Measurements from ENCODE around the gene BPI.

Gene BPI

GRCh38 chr20:38266426-38266825, 37.5 kb upstream of the BPI start:
- no peak overlapping the region for H3K4me3 ChIP-seq (ENCODE audit: low read depth in 1 of 5, low read length in 5 of 5)
- H3K27me3 ChIP-seq (ENCODE audit: control insufficient read depth in 5 of 5, insufficient read depth in 4 of 5, low read length in 5 of 5) = peaks cover 0 to 10% (median 3%) of the 10 kb centered on the region in 5 donors
- no peak overlapping the region for H3K27ac ChIP-seq (ENCODE audit: low read depth, low read length)
- no peak overlapping the region for H3K9ac ChIP-seq (ENCODE audit: low read length in 5 of 5)
- H3K36me3 ChIP-seq (ENCODE audit: control insufficient read depth in 5 of 5, insufficient read depth in 5 of 5, low read length in 5 of 5) = no peaks in the 10 kb centered on the region
- H3K4me1 ChIP-seq (ENCODE audit: control insufficient read depth in 5 of 5, insufficient read depth in 5 of 5, low read length in 5 of 5) = peaks cover 0 to 9% (median 0%) of the 10 kb centered on the region in 5 donors
- no peaks in the 10 kb centered on the region for H3K9me3 ChIP-seq (ENCODE audit: control insufficient read depth in 5 of 5, low read length in 5 of 5)

DNA sequence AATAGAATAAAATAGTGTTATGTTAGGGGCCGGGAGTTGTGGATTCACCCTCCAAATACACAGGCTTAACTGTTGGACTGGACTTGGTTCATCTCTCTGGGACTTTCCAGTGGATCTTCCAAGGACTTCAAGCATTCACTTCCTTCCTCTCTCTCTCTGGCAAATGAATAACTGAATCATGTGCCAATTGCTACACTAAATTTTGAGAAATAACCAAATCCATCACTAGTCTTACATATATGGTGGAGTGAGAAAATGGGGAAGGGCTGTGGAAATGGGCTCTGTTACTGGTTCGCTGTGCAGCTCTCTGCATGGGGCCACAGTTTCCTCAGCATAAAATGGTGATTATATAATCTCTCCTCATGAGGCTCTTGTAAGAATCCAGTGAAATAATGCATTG, 36.7 kb upstream of the BPI start:
- H3K27me3 ChIP-seq (ENCODE audit: control insufficient read depth in 5 of 5, insufficient read depth in 4 of 5, low read length in 5 of 5) = peaks cover 0 to 9% (median 0%) of the 10 kb centered on the region in 5 donors
- H3K27ac ChIP-seq (ENCODE audit: low read depth, low read length) = no peak overlapping the region
- H3K4me1 ChIP-seq (ENCODE audit: control insufficient read depth in 5 of 5, insufficient read depth in 5 of 5, low read length in 5 of 5) = peaks cover 0 to 13% (median 0%) of the 10 kb centered on the region in 5 donors
- H3K9me3 ChIP-seq (ENCODE audit: control insufficient read depth in 5 of 5, low read length in 5 of 5) = no peaks in the 10 kb centered on the region
- no peak overlapping the region for H3K4me3 ChIP-seq (ENCODE audit: low read depth in 1 of 5, low read length in 5 of 5)
- no peak overlapping the region for H3K9ac ChIP-seq (ENCODE audit: low read length in 5 of 5)
- H3K36me3 ChIP-seq (ENCODE audit: control insufficient read depth in 5 of 5, insufficient read depth in 5 of 5, low read length in 5 of 5) = no peaks in the 10 kb centered on the region

DNA sequence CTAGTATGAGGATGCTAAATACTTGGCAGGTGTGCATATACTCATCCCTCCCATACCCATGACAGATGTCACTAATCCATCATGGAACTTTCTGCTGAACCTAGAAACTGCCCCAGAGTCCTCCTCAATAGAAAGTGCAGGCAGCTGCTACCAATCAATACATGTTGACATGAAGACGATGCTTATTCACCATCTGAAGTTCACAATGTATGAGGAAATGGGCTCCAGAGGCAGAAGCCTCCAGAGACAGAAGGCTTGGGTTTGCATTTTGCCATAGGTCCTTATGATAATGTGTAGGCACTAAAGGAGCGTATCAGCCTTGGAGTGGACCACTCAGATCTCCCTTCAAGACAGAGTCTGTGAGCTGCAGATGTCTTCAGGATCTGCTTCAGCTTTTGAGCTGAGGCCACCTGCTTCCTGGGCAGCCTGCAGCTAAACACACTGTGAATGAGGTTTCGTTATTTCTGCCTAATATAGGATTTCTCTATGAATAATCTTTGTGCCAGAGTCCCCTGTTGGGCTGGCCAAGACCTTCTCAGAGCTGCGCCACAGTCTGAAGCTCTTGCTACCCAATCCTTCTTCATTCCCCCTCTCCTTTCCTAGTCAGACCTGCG, 35.9 kb upstream of the BPI start:
- Histone ChIP-seq H3K4me3 (ENCODE audit: low read depth in 1 of 5, low read length in 5 of 5) (no peak overlapping the region), H3K36me3 (ENCODE audit: control insufficient read depth in 5 of 5, insufficient read depth in 5 of 5, low read length in 5 of 5) (no peaks in the 10 kb centered on the region), H3K4me1 (ENCODE audit: control insufficient read depth in 5 of 5, insufficient read depth in 5 of 5, low read length in 5 of 5) (peaks cover 0 to 13% (median 0%) of the 10 kb centered on the region in 5 donors), H3K9ac (ENCODE audit: low read length in 5 of 5) (no peak overlapping the region), H3K27ac (ENCODE audit: low read depth, low read length) (no peak overlapping the region), H3K27me3 (ENCODE audit: control insufficient read depth in 5 of 5, insufficient read depth in 4 of 5, low read length in 5 of 5) (peaks cover 0 to 6% (median 0%) of the 10 kb centered on the region in 5 donors), H3K9me3 (ENCODE audit: control insufficient read depth in 5 of 5, low read length in 5 of 5) (no peaks in the 10 kb centered on the region)

DNA sequence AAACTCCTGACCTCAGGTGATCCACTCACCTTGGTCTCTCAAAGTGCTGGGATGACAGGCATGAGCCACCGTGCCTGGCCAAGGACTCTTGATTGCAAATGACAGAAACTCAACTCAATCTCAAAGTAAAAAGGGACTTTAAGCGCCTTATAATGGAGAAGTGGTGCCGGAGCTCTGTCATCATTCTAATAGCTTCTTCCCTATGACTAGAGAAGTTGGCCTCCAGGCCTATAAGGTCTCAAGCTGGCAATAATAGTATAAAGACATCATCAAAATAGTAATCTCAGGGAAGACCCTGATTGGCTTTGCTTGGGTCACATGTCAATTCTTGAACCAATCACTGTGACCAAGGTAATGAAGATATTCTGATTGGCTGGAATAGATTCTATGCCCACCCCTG, 34.9 kb upstream of the BPI start:
- H3K4me1 ChIP-seq (ENCODE audit: control insufficient read depth in 5 of 5, insufficient read depth in 5 of 5, low read length in 5 of 5) = peaks cover 0 to 13% (median 0%) of the 10 kb centered on the region in 5 donors
- no peak overlapping the region for H3K27ac ChIP-seq (ENCODE audit: low read depth, low read length)

GRCh38 chr20:38269715-38270114, 34.2 kb upstream of the BPI start:
- H3K9ac ChIP-seq (ENCODE audit: low read length in 5 of 5) = no peak overlapping the region
- no peak overlapping the region for H3K27ac ChIP-seq (ENCODE audit: low read depth, low read length)
- no peak overlapping the region for H3K4me3 ChIP-seq (ENCODE audit: low read depth in 1 of 5, low read length in 5 of 5)
- H3K36me3 ChIP-seq (ENCODE audit: control insufficient read depth in 5 of 5, insufficient read depth in 5 of 5, low read length in 5 of 5) = no peaks in the 10 kb centered on the region
- peaks cover 0 to 6% (median 0%) of the 10 kb centered on the region in 5 donors for H3K27me3 ChIP-seq (ENCODE audit: control insufficient read depth in 5 of 5, insufficient read depth in 4 of 5, low read length in 5 of 5)
- H3K9me3 ChIP-seq (ENCODE audit: control insufficient read depth in 5 of 5, low read length in 5 of 5) = no peaks in the 10 kb centered on the region
- peaks cover 0 to 13% (median 0%) of the 10 kb centered on the region in 5 donors for H3K4me1 ChIP-seq (ENCODE audit: control insufficient read depth in 5 of 5, insufficient read depth in 5 of 5, low read length in 5 of 5)

More for the DNA sequence above, 34.9 kb upstream of the BPI start:
- Histone ChIP-seq H3K4me3 (ENCODE audit: low read depth in 1 of 5, low read length in 5 of 5) (no peak overlapping the region), H3K27me3 (ENCODE audit: control insufficient read depth in 5 of 5, insufficient read depth in 4 of 5, low read length in 5 of 5) (peaks cover 0 to 6% (median 0%) of the 10 kb centered on the region in 5 donors), H3K9me3 (ENCODE audit: control insufficient read depth in 5 of 5, low read length in 5 of 5) (no peaks in the 10 kb centered on the region), H3K9ac (ENCODE audit: low read length in 5 of 5) (no peak overlapping the region), H3K36me3 (ENCODE audit: control insufficient read depth in 5 of 5, insufficient read depth in 5 of 5, low read length in 5 of 5) (no peaks in the 10 kb centered on the region)

DNA sequence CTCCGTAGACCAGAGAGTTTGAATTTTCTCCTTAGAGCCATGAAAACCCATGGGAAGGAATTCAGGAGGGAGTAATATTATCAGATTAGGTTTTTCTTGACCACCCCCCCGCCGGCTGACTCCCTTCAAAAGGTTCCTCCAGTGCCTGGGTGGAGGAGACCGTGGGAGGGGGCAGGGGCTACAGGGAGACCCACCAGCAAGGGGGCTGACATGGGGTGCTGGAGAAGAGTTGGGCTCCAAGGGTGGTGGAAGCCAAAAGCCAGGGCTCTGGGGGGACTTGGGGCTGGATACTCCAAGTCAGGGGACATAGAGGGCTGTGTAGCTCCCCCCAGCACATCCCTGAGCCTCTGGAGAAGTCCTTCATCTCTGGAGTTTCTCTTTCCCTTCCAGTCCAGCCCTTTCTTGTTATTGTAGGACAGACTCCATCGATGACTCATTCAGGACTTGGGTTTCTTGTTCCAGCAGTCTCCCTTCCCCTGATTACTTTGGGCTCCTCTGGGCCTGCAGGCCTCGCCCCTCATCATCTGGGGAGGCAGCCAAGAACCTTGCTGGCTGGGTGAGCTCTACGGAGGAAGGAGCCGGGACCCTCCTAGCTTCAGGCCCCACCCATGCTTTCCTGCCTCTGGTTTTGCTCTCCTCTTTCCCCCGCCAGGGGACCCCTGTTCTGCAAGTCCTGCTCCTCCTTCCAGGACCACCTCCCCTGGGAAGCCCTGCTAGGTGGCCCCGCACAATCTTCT, 32.9 kb upstream of the BPI start:
- Histone ChIP-seq H3K27me3 (ENCODE audit: control insufficient read depth in 5 of 5, insufficient read depth in 4 of 5, low read length in 5 of 5) (peaks cover 0 to 6% (median 0%) of the 10 kb centered on the region in 5 donors), H3K4me3 (ENCODE audit: low read depth in 1 of 5, low read length in 5 of 5) (no peak overlapping the region), H3K9ac (ENCODE audit: low read length in 5 of 5) (no peak overlapping the region), H3K9me3 (ENCODE audit: control insufficient read depth in 5 of 5, low read length in 5 of 5) (no peaks in the 10 kb centered on the region), H3K27ac (ENCODE audit: low read depth, low read length) (no peak overlapping the region), H3K36me3 (ENCODE audit: control insufficient read depth in 5 of 5, insufficient read depth in 5 of 5, low read length in 5 of 5) (no peaks in the 10 kb centered on the region), H3K4me1 (ENCODE audit: control insufficient read depth in 5 of 5, insufficient read depth in 5 of 5, low read length in 5 of 5) (peaks cover 0 to 13% (median 0%) of the 10 kb centered on the region in 5 donors)

DNA sequence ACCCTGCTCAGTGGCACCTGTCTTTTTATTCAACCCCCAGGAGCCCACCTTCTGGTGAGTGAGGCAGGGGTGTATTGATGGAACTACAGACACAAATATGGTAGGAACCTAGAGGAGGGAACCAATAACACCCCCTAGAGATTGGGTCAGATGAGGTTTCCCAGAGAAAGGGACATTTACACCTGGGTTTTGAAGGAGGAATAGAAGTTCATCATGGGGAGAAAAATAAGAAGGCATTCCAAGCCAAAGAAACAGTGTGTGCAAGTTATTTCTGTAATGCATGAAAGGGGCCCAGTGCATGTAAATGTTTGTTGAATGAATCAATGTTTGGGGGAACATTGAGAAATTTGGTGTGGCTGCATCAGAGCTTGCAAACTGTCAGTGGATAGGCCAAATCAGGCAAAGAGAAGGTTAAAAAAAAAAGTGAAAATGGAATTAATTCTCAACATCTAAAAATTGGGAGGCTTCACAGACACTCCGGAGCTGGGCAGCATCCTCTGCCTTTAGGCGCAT, 32.3 kb upstream of the BPI start:
- H3K36me3 ChIP-seq (ENCODE audit: control insufficient read depth in 5 of 5, insufficient read depth in 5 of 5, low read length in 5 of 5) = no peaks in the 10 kb centered on the region
- no peaks in the 10 kb centered on the region for H3K9me3 ChIP-seq (ENCODE audit: control insufficient read depth in 5 of 5, low read length in 5 of 5)
- no peak overlapping the region for H3K27ac ChIP-seq (ENCODE audit: low read depth, low read length)
- peaks cover 0 to 6% (median 0%) of the 10 kb centered on the region in 5 donors for H3K27me3 ChIP-seq (ENCODE audit: control insufficient read depth in 5 of 5, insufficient read depth in 4 of 5, low read length in 5 of 5)
- no peak overlapping the region for H3K4me3 ChIP-seq (ENCODE audit: low read depth in 1 of 5, low read length in 5 of 5)
- H3K9ac ChIP-seq (ENCODE audit: low read length in 5 of 5) = no peak overlapping the region
- peaks cover 0 to 13% (median 0%) of the 10 kb centered on the region in 5 donors for H3K4me1 ChIP-seq (ENCODE audit: control insufficient read depth in 5 of 5, insufficient read depth in 5 of 5, low read length in 5 of 5)

GRCh38 chr20:38272398-38272797, 31.6 kb upstream of the BPI start:
- Histone ChIP-seq H3K27me3 (ENCODE audit: control insufficient read depth in 5 of 5, insufficient read depth in 4 of 5, low read length in 5 of 5) (peaks cover 0 to 6% (median 0%) of the 10 kb centered on the region in 5 donors), H3K9me3 (ENCODE audit: control insufficient read depth in 5 of 5, low read length in 5 of 5) (no peaks in the 10 kb centered on the region), H3K4me1 (ENCODE audit: control insufficient read depth in 5 of 5, insufficient read depth in 5 of 5, low read length in 5 of 5) (peaks cover 0 to 13% (median 0%) of the 10 kb centered on the region in 5 donors), H3K4me3 (ENCODE audit: low read depth in 1 of 5, low read length in 5 of 5) (no peak overlapping the region), H3K9ac (ENCODE audit: low read length in 5 of 5) (no peak overlapping the region), H3K36me3 (ENCODE audit: control insufficient read depth in 5 of 5, insufficient read depth in 5 of 5, low read length in 5 of 5) (no peaks in the 10 kb centered on the region), H3K27ac (ENCODE audit: low read depth, low read length) (no peak overlapping the region)

DNA sequence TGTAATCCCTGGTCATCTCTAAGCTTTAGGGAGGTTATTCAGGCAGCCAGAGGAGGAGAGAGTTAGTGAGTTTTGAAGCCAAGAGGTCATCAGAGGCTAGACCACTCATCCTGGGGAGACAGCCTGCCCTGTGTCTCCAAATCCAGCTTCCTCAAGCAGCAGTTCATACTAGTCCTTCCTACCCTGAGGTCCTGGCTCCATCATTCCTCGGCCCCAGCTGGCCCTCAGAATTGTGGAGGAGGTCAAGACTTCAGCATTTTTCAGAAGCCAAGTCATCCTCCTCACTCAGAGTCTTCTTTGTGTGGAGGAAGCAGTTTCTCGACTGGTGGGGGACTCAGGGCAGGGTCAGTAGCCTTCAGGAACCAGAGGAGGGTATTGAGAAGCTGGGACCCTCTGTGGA, 31.0 kb upstream of the BPI start:
- Histone ChIP-seq H3K9me3 (ENCODE audit: control insufficient read depth in 5 of 5, low read length in 5 of 5) (no peaks in the 10 kb centered on the region), H3K36me3 (ENCODE audit: control insufficient read depth in 5 of 5, insufficient read depth in 5 of 5, low read length in 5 of 5) (no peaks in the 10 kb centered on the region), H3K27ac (ENCODE audit: low read depth, low read length) (no peak overlapping the region), H3K9ac (ENCODE audit: low read length in 5 of 5) (no peak overlapping the region), H3K27me3 (ENCODE audit: control insufficient read depth in 5 of 5, insufficient read depth in 4 of 5, low read length in 5 of 5) (peaks cover 0 to 6% (median 0%) of the 10 kb centered on the region in 5 donors), H3K4me1 (ENCODE audit: control insufficient read depth in 5 of 5, insufficient read depth in 5 of 5, low read length in 5 of 5) (peaks cover 0 to 13% (median 0%) of the 10 kb centered on the region in 5 donors), H3K4me3 (ENCODE audit: low read depth in 1 of 5, low read length in 5 of 5) (no peak overlapping the region)
